Measurements from ENCODE around the gene CD22.

CD22 gene

DNA sequence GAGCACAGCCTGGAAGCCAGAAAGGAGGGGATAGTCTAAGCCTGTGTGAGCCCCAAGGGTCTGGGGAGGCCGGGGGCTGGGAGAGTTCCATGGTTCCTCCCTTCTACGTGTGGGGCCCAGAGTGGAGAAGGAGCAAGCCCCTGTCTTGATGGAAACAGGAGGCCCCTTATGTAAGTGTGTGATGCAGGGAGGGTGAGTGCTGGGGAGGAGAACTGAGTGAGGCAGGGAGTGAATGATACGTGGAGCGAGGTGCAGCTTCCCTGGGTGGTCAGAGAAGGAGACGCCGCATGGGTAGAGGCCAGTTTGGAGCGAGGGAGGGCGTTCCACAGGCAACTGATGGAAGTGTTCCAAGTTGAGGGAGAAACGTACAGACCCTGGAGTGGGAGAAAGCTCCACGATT, 21.1 kb upstream of the CD22 start:
- H3K9me3 ChIP-seq (ENCODE audit: control insufficient read depth in 1 of 2, low read length in 2 of 2), result no peaks in the 10 kb centered on the region
- no peak overlapping the region for H3K4me3 ChIP-seq (ENCODE audit: low read depth in 1 of 2, low read length in 2 of 2)
- H3K36me3 ChIP-seq (ENCODE audit: control insufficient read depth in 1 of 2, insufficient read depth in 2 of 2, low read length in 2 of 2), result no peaks in the 10 kb centered on the region
- H3K27ac ChIP-seq (ENCODE audit: low read length), result no peak overlapping the region
- H3K27me3 ChIP-seq (ENCODE audit: low read depth, low read length), result no peaks in the 10 kb centered on the region
- H3K4me1 ChIP-seq (ENCODE audit: control insufficient read depth in 1 of 2, insufficient read depth in 2 of 2, low read length in 2 of 2), result no peaks in the 10 kb centered on the region

DNA sequence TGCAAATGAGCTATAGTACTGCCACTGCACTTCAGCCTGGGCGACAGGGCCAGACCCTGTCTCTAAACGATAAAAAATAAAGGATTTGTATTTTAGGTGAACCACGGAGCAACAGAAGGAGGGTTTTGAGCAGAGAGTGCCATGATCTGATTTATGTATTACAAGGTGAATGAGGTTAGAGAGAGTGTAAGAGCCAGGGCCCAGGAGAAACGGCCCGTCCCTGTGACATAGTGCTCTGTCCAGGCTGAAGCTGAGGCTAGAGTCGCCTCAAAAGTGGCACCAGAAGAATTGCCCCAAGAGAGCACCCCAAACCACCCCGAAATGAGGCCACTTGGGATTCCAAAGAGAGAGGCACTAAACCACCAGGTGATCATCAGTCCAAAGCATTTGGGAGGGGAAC, 20.1 kb upstream of the CD22 start:
- Histone ChIP-seq H3K36me3 (ENCODE audit: control insufficient read depth in 1 of 2, insufficient read depth in 2 of 2, low read length in 2 of 2) (no peaks in the 10 kb centered on the region), H3K4me1 (ENCODE audit: control insufficient read depth in 1 of 2, insufficient read depth in 2 of 2, low read length in 2 of 2) (no peaks in the 10 kb centered on the region), H3K27ac (ENCODE audit: low read length) (no peak overlapping the region), H3K4me3 (ENCODE audit: low read depth in 1 of 2, low read length in 2 of 2) (no peak overlapping the region), H3K9me3 (ENCODE audit: control insufficient read depth in 1 of 2, low read length in 2 of 2) (no peaks in the 10 kb centered on the region), H3K27me3 (ENCODE audit: low read depth, low read length) (no peaks in the 10 kb centered on the region)

DNA sequence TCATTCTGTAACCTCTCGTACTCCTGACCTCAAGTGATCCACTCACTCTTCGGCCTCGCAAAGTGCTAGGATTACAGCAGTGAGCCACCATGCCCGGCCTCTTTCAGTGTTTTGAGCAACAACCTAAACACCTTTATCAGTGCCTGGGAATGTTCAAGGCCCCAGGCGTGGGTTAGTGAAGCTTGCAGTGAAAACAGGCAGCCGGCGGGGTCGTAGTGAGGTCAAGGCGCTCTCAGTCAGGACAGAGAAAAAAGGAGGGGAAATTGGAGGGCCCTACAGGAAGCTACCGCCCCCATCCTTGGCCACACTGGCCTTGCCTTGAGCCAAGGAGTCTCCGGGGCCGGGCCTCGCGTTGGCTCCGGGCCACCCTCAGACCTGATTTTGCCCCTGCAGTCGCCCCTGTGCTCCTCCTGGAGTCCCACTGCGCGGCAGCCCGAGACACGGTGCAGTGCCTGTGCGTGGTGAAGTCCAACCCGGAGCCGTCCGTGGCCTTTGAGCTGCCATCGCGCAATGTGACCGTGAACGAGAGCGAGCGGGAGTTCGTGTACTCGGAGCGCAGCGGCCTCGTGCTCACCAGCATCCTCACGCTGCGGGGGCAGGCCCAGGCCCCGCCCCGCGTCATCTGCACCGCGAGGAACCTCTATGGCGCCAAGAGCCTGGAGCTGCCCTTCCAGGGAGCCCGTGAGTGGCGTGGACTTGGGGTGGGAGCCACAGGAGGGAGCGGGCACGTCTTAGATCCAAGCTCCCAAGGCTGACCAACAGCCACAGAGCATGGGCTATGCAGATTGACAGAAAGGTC, 19.3 kb upstream of the CD22 start:
- H3K9me3 ChIP-seq (ENCODE audit: control insufficient read depth in 1 of 2, low read length in 2 of 2), result no peaks in the 10 kb centered on the region
- no peaks in the 10 kb centered on the region for H3K36me3 ChIP-seq (ENCODE audit: control insufficient read depth in 1 of 2, insufficient read depth in 2 of 2, low read length in 2 of 2)
- H3K4me3 ChIP-seq (ENCODE audit: low read depth in 1 of 2, low read length in 2 of 2), result no peak overlapping the region
- H3K4me1 ChIP-seq (ENCODE audit: control insufficient read depth in 1 of 2, insufficient read depth in 2 of 2, low read length in 2 of 2), result no peaks in the 10 kb centered on the region
- no peak overlapping the region for H3K27ac ChIP-seq (ENCODE audit: low read length)
- no peaks in the 10 kb centered on the region for H3K27me3 ChIP-seq (ENCODE audit: low read depth, low read length)

DNA sequence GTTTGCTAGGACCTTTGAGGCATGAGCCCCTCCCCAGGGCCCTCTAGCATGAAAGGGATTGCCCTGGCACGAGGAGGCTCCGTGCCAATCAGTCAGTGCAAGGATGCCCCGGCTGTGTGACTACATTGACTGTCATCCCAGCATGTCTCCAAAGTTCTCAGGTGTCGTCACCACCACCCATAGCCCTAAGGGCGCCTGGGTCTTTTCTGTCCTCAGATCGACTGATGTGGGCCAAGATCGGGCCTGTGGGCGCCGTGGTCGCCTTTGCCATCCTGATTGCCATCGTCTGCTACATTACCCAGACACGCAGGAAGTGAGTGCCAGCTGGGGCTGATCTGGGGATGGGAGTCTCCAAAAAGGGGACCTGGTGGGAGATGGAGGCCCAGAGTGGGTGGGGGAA, 18.7 kb upstream of the CD22 start:
- H3K27me3 ChIP-seq (ENCODE audit: low read depth, low read length), result no peaks in the 10 kb centered on the region
- no peaks in the 10 kb centered on the region for H3K9me3 ChIP-seq (ENCODE audit: control insufficient read depth in 1 of 2, low read length in 2 of 2)
- H3K27ac ChIP-seq (ENCODE audit: low read length), result no peak overlapping the region
- H3K36me3 ChIP-seq (ENCODE audit: control insufficient read depth in 1 of 2, insufficient read depth in 2 of 2, low read length in 2 of 2), result no peaks in the 10 kb centered on the region
- H3K4me1 ChIP-seq (ENCODE audit: control insufficient read depth in 1 of 2, insufficient read depth in 2 of 2, low read length in 2 of 2), result no peaks in the 10 kb centered on the region
- no peak overlapping the region for H3K4me3 ChIP-seq (ENCODE audit: low read depth in 1 of 2, low read length in 2 of 2)

DNA sequence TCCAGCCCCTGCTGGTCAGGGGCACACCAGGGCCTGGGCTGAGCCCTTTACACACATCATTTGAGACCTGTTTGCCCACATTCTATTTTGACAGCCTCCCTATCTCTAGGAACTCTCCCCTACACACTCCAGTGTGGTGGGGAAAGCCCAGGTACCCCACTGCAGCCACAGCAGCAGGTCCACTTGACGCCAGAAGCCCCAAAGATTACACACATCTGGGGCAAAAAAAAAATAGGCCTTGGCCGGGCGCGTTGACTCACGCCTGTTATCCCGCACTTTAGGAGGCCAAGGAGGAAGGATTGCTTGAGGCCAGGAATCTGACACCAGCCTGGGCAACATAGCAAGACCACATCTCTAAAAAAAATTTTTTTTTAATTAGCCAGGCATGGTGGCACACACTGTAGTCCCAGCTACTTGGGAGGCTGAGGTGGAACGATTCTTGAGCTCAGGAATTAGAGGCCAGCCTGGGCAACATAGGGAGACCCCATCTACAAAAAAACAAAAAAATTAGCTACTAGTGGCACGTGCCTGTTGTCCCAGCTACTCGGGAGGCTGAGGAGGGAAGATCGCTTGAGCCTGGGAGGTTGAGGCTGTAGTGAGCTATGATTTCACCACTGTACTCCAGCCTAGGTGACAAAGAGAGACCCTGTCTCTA, 18.0 kb upstream of the CD22 start:
- Histone ChIP-seq H3K27ac (ENCODE audit: low read length) (no peak overlapping the region), H3K27me3 (ENCODE audit: low read depth, low read length) (no peaks in the 10 kb centered on the region), H3K4me1 (ENCODE audit: control insufficient read depth in 1 of 2, insufficient read depth in 2 of 2, low read length in 2 of 2) (no peaks in the 10 kb centered on the region), H3K36me3 (ENCODE audit: control insufficient read depth in 1 of 2, insufficient read depth in 2 of 2, low read length in 2 of 2) (no peaks in the 10 kb centered on the region), H3K4me3 (ENCODE audit: low read depth in 1 of 2, low read length in 2 of 2) (no peak overlapping the region), H3K9me3 (ENCODE audit: control insufficient read depth in 1 of 2, low read length in 2 of 2) (no peaks in the 10 kb centered on the region)

DNA sequence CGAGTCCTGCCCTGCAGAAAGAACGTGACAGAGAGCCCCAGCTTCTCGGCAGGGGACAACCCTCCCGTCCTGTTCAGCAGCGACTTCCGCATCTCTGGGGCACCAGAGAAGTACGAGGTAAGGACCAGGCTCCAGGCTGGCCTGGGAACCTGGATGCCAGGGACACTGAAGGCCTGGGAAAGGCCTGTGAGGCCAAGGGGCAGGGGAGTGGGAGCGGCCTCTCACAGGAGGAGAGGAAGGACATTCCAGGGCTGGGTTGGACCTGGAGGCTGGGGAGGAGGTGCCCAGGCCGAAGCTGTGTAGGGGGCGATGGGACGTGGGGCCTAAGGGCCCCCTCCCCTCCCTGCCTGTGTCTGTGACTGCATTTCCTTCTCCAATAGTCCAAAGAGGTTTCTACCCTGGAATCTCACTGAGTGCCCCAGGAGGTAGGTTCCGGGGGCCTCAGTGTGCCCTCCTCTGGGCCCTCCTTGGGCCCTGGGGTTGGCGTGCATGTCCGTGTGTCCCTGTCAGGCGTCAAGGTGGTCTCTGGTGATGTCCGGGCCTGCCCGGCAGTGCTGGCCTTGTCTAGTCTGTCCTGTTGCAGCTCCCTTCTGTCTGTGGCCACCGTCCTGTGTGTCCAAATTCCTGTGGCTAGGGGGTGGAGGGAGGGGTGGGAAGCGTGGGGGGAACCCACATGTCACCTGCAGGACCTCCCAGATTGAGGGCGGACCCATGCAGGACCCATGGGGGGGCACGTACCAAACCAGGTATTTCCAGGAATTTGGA, 16.9 kb upstream of the CD22 start:
- H3K4me1 ChIP-seq (ENCODE audit: control insufficient read depth in 1 of 2, insufficient read depth in 2 of 2, low read length in 2 of 2), result no peaks in the 10 kb centered on the region
- no peaks in the 10 kb centered on the region for H3K9me3 ChIP-seq (ENCODE audit: control insufficient read depth in 1 of 2, low read length in 2 of 2)
- no peaks in the 10 kb centered on the region for H3K36me3 ChIP-seq (ENCODE audit: control insufficient read depth in 1 of 2, insufficient read depth in 2 of 2, low read length in 2 of 2)
- no peak overlapping the region for H3K27ac ChIP-seq (ENCODE audit: low read length)
- no peaks in the 10 kb centered on the region for H3K27me3 ChIP-seq (ENCODE audit: low read depth, low read length)
- no peak overlapping the region for H3K4me3 ChIP-seq (ENCODE audit: low read depth in 1 of 2, low read length in 2 of 2)

DNA sequence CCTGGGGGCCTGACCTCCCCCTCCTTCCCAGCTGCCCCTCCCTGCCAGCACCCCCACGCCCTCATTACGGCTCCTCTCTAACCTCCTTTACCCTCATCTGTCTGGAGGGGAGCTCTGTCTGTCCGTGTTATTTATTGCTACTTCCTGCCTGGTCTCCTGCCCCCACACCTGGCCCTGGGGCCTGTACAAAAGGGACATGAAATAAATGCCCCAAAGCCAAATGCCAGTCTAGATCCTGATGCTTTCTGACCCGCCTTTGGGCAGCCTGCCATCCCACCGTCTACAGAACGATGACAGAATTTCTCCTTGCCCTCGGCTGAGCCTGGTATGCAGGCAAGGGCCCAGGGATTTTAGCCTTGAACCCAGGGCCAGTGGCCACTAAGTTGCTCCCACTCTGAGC, 15.4 kb upstream of the CD22 start:
- no peak overlapping the region for H3K27ac ChIP-seq (ENCODE audit: low read length)
- H3K36me3 ChIP-seq (ENCODE audit: control insufficient read depth in 1 of 2, insufficient read depth in 2 of 2, low read length in 2 of 2), result no peaks in the 10 kb centered on the region
- H3K9me3 ChIP-seq (ENCODE audit: control insufficient read depth in 1 of 2, low read length in 2 of 2), result no peaks in the 10 kb centered on the region
- no peak overlapping the region for H3K4me3 ChIP-seq (ENCODE audit: low read depth in 1 of 2, low read length in 2 of 2)
- H3K27me3 ChIP-seq (ENCODE audit: low read depth, low read length), result no peaks in the 10 kb centered on the region
- H3K4me1 ChIP-seq (ENCODE audit: control insufficient read depth in 1 of 2, insufficient read depth in 2 of 2, low read length in 2 of 2), result no peaks in the 10 kb centered on the region

DNA sequence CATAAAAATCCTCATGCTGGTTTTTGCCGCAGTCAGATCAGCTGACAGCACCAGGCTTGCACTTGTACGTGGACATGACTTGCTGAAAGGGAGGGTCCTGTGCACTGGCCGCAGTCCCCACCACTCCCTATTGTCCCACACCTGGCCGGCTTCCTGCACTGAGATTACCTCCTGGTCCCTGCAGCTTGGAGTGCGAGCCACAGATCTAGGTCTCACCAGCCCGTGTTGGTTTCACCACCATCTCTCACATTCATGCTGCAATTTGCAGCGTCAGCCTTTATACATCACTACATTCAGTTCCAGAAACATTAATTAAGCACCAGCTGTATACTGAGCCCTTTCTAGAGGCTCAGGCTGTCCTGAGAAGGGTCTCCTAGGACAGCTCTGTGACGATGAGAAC, 15.0 kb upstream of the CD22 start:
- H3K4me1 ChIP-seq (ENCODE audit: control insufficient read depth in 1 of 2, insufficient read depth in 2 of 2, low read length in 2 of 2), result no peaks in the 10 kb centered on the region
- H3K27ac ChIP-seq (ENCODE audit: low read length), result no peak overlapping the region
- no peaks in the 10 kb centered on the region for H3K9me3 ChIP-seq (ENCODE audit: control insufficient read depth in 1 of 2, low read length in 2 of 2)
- no peak overlapping the region for H3K4me3 ChIP-seq (ENCODE audit: low read depth in 1 of 2, low read length in 2 of 2)
- no peaks in the 10 kb centered on the region for H3K36me3 ChIP-seq (ENCODE audit: control insufficient read depth in 1 of 2, insufficient read depth in 2 of 2, low read length in 2 of 2)
- no peaks in the 10 kb centered on the region for H3K27me3 ChIP-seq (ENCODE audit: low read depth, low read length)

DNA sequence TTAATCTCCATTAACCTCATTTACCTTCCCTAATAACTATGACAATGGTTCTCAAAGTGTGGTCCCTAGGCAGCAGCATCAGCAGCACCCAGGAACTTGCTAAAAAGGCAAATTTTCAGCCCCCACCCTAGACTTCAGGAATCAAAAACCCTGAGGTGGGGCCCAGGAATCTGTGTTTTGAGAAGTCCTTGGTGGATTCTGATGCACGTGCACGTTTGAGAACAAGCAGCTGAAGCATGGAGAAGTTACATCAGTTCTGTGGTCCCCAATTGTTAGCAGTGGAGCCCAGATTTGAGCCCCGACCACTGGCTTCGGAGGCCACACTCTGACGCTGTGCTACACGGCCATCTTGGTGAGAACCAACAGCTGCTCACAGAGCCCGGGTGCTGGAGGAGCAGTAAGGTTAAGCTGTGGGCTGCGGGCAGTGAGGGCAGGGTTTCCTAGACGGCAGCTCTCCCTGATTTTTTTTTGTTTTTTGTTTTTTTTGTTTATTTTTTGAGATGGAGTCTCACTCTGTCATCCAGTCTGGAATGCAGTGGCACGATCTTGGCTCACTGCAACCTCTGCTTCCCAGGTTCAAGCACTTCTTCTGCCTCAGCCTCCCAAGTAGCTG, 14.0 kb upstream of the CD22 start:
- Histone ChIP-seq H3K4me1 (ENCODE audit: control insufficient read depth in 1 of 2, insufficient read depth in 2 of 2, low read length in 2 of 2) (no peaks in the 10 kb centered on the region), H3K9me3 (ENCODE audit: control insufficient read depth in 1 of 2, low read length in 2 of 2) (no peaks in the 10 kb centered on the region), H3K4me3 (ENCODE audit: low read depth in 1 of 2, low read length in 2 of 2) (no peak overlapping the region), H3K27me3 (ENCODE audit: low read depth, low read length) (no peaks in the 10 kb centered on the region), H3K27ac (ENCODE audit: low read length) (no peak overlapping the region), H3K36me3 (ENCODE audit: control insufficient read depth in 1 of 2, insufficient read depth in 2 of 2, low read length in 2 of 2) (no peaks in the 10 kb centered on the region)

DNA sequence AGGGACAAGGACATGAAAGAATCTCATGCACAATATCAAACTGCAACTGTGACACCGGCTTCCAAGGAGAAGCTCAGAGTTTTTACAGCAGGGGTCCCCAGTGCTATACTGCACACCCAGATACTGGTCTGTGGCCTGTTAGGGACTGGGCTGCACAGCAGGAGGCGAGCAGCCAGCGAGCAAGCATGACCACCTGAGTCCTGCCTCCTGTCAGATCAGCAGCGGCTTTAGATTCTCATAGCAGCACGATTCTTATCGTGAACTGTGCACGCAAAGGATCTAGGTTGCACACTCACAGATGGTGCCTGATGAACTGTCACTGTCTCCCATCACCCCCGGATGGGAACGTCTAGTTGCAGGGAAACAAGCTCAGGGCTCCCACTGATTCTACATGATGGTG, 13.1 kb upstream of the CD22 start:
- no peak overlapping the region for H3K4me3 ChIP-seq (ENCODE audit: low read depth in 1 of 2, low read length in 2 of 2)
- H3K27me3 ChIP-seq (ENCODE audit: low read depth, low read length), result no peaks in the 10 kb centered on the region
- no peaks in the 10 kb centered on the region for H3K9me3 ChIP-seq (ENCODE audit: control insufficient read depth in 1 of 2, low read length in 2 of 2)
- H3K36me3 ChIP-seq (ENCODE audit: control insufficient read depth in 1 of 2, insufficient read depth in 2 of 2, low read length in 2 of 2), result no peaks in the 10 kb centered on the region
- no peak overlapping the region for H3K27ac ChIP-seq (ENCODE audit: low read length)
- H3K4me1 ChIP-seq (ENCODE audit: control insufficient read depth in 1 of 2, insufficient read depth in 2 of 2, low read length in 2 of 2), result no peaks in the 10 kb centered on the region

DNA sequence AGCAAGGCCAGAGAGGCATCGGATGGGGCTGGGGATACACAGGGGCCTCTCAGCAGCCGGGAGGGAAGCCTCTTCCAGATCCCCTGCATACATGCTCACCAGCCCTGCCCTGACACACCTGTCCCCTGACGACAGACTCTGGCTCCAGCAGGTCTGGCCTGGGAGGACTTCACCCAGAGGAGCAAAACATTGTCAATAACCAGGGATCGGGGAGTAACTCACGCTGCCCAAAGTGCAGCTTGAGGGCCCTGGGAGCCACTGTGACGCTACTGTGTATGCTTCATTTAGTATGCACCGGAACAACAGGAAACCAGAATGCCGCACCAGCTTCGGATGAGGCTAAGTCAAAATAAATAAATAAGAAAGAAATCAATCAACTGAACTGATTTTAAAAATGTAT, 12.4 kb upstream of the CD22 start:
- no peaks in the 10 kb centered on the region for H3K4me1 ChIP-seq (ENCODE audit: control insufficient read depth in 1 of 2, insufficient read depth in 2 of 2, low read length in 2 of 2)
- H3K27me3 ChIP-seq (ENCODE audit: low read depth, low read length), result no peaks in the 10 kb centered on the region
- H3K36me3 ChIP-seq (ENCODE audit: control insufficient read depth in 1 of 2, insufficient read depth in 2 of 2, low read length in 2 of 2), result no peaks in the 10 kb centered on the region
- H3K9me3 ChIP-seq (ENCODE audit: control insufficient read depth in 1 of 2, low read length in 2 of 2), result no peaks in the 10 kb centered on the region
- H3K4me3 ChIP-seq (ENCODE audit: low read depth in 1 of 2, low read length in 2 of 2), result no peak overlapping the region
- no peak overlapping the region for H3K27ac ChIP-seq (ENCODE audit: low read length)
